WTC11 (cell line): ENCODE data around the gene RBBP6. TPM values are rescaled to one million over a fixed set of nuclear protein-coding genes. Genes with fewer than 3 reads are reported as not detected.

Source experiments
- ATAC-seq: fragments of 200-7000 bp; cut with Tn5 transposase; 2 replicates; pipeline ENCODE4 v1.10.0; 2021; ENCODE audit warnings: mild to moderate bottlenecking, moderate library complexity
- CTCF ChIA-PET: fragments of 300-600 bp; sonication (Branson Sonifier 250); formaldehyde crosslinking; loops from one replicate; lab custom pipeline; 2021; ENCODE audit warnings: antibody characterized with exemption; lab: Charles Lee
- POLR2A ChIA-PET: fragments of 350-600 bp; sonication (Branson Sonifier 250); formaldehyde crosslinking; loops from one replicate; lab custom pipeline; 2021; ENCODE audit warnings: antibody characterized with exemption; lab: Charles Lee
- DNase-seq: peaks from one replicate; pipeline ENCODE4 v3.0.0; 2021; ENCODE audit warnings: low spot score
- H3K27ac Mint-ChIP-seq: 2 replicates; pipeline ENCODE4 v1.8.0; 2021; ENCODE audit warnings: mixed read lengths
- H3K27me3 Mint-ChIP-seq: 2 replicates; pipeline ENCODE4 v1.8.0; 2021; ENCODE audit warnings: low read depth, mild to moderate bottlenecking, moderate library complexity, mixed read lengths
- H3K36me3 Mint-ChIP-seq: 2 replicates; pipeline ENCODE4 v1.8.0; 2021; ENCODE audit warnings: mixed read lengths
- H3K4me1 Mint-ChIP-seq: 2 replicates; pipeline ENCODE4 v1.8.0; 2022; ENCODE audit warnings: mixed read lengths
- H3K4me3 Mint-ChIP-seq: 2 replicates; pipeline ENCODE4 v1.8.0; 2021; ENCODE audit warnings: mild to moderate bottlenecking, moderate library complexity, mixed read lengths
- H3K9me3 Mint-ChIP-seq: 2 replicates; pipeline ENCODE4 v1.8.0; 2021; ENCODE audit warnings: mixed read lengths
- ATF1 ChIP-seq: sonication (generic); formaldehyde crosslinking; IDR thresholded peaks from 2 replicates; pipeline ENCODE4 v1.8.1; 2023; ENCODE audit warnings: mild to moderate bottlenecking, moderate library complexity, missing genetic modification reagents
- ATF6 ChIP-seq: sonication (generic); formaldehyde crosslinking; IDR thresholded peaks from 2 replicates; pipeline ENCODE4 v1.8.1; 2023; ENCODE audit warnings: mild to moderate bottlenecking, missing genetic modification reagents
- CREM ChIP-seq: sonication (generic); formaldehyde crosslinking; IDR thresholded peaks from 2 replicates; pipeline ENCODE4 v1.8.1; 2022; ENCODE audit warnings: mild to moderate bottlenecking, missing genetic modification reagents, moderate library complexity
- EMX1 ChIP-seq: fragments of 250-450 bp; sonication (Bioruptor Pico); IDR thresholded peaks from 2 replicates; pipeline ENCODE4 v1.8.0; 2021; ENCODE audit warnings: mild to moderate bottlenecking
- ETV6 ChIP-seq: sonication (generic); formaldehyde crosslinking; IDR thresholded peaks from 2 replicates; pipeline ENCODE4 v1.8.1; 2022; ENCODE audit warnings: mild to moderate bottlenecking, missing genetic modification reagents
- FOXK1 ChIP-seq: sonication (generic); formaldehyde crosslinking; IDR thresholded peaks from 2 replicates; pipeline ENCODE4 v1.8.0; 2022; ENCODE audit warnings: mild to moderate bottlenecking, moderate library complexity, missing genetic modification reagents
- HMGA2 ChIP-seq: fragments of 250-450 bp; sonication (Bioruptor Pico); IDR thresholded peaks from 2 replicates; pipeline ENCODE4 v1.4.0; 2021; ENCODE audit warnings: mild to moderate bottlenecking, moderate library complexity
- IRF1 ChIP-seq: sonication (generic); formaldehyde crosslinking; IDR thresholded peaks from 2 replicates; pipeline ENCODE4 v1.8.0; 2023; ENCODE audit warnings: missing genetic modification reagents
- IRF2 ChIP-seq: sonication (generic); formaldehyde crosslinking; IDR thresholded peaks from 2 replicates; pipeline ENCODE4 v1.8.0; 2022; ENCODE audit warnings: low read depth, missing genetic modification reagents, borderline replicate concordance
- MYBL2 ChIP-seq: sonication (generic); formaldehyde crosslinking; IDR thresholded peaks from 2 replicates; pipeline ENCODE4 v1.8.1; 2023; ENCODE audit warnings: mild to moderate bottlenecking, moderate library complexity, missing genetic modification reagents
- NFATC4 ChIP-seq: fragments of 250-450 bp; sonication (Bioruptor Pico); IDR thresholded peaks from 2 replicates; pipeline ENCODE4 v1.9.0; 2021; ENCODE audit warnings: mild to moderate bottlenecking
- SOX15 ChIP-seq: fragments of 250-450 bp; sonication (Bioruptor Pico); IDR thresholded peaks from 2 replicates; pipeline ENCODE4 v1.9.0; 2021; ENCODE audit warnings: mild to moderate bottlenecking
- SP1 ChIP-seq: sonication (generic); formaldehyde crosslinking; conservative IDR thresholded peaks from 2 replicates; pipeline ENCODE4 v1.8.1; 2022; ENCODE audit warnings: missing genetic modification reagents
- TP53 ChIP-seq: sonication (generic); formaldehyde crosslinking; IDR thresholded peaks from 2 replicates; pipeline ENCODE4 v1.8.1; 2023; ENCODE audit warnings: mild to moderate bottlenecking, missing genetic modification reagents
- ZNF121 ChIP-seq: sonication (generic); formaldehyde crosslinking; IDR thresholded peaks from 2 replicates; pipeline ENCODE4 v1.8.0; 2023; ENCODE audit warnings: missing genetic modification reagents
- ZNF138 ChIP-seq: sonication (generic); formaldehyde crosslinking; conservative IDR thresholded peaks from 2 replicates; pipeline ENCODE4 v1.8.1; 2022; ENCODE audit warnings: mild to moderate bottlenecking, moderate library complexity, missing genetic modification reagents
- ZNF263 ChIP-seq: sonication (generic); formaldehyde crosslinking; IDR thresholded peaks from 2 replicates; pipeline ENCODE4 v1.8.1; 2022; ENCODE audit warnings: low read depth, mild to moderate bottlenecking, moderate library complexity, missing genetic modification reagents
- ZNF416 ChIP-seq: fragments of 250-450 bp; sonication (Bioruptor Pico); IDR thresholded peaks from 2 replicates; pipeline ENCODE4 v1.9.0; 2021; ENCODE audit warnings: mild to moderate bottlenecking, inconsistent platforms
- ZNF423 ChIP-seq: fragments of 250-450 bp; sonication (Bioruptor Pico); IDR thresholded peaks from 2 replicates; pipeline ENCODE4 v2.1.2; 2022; ENCODE audit warnings: mild to moderate bottlenecking, moderate library complexity
- ZNF425 ChIP-seq: fragments of 250-450 bp; sonication (Bioruptor Pico); conservative IDR thresholded peaks from 2 replicates; pipeline ENCODE4 v1.9.0; 2021; ENCODE audit warnings: mild to moderate bottlenecking
- total RNA-seq: library from RNA; stranded (reverse); gene quantifications from 3 replicates; pipeline ENCODE4 v1.2.3, GENCODE V29; 2021
- TF ChIP-seq, protein P1 (sequence below): sonication (generic); formaldehyde crosslinking; IDR thresholded peaks from 2 replicates; pipeline ENCODE4 v1.8.1; 2022; ENCODE audit warnings: mild to moderate bottlenecking, missing genetic modification reagents, moderate library complexity, borderline replicate concordance
- TF ChIP-seq, protein P2 (sequence below): sonication (generic); formaldehyde crosslinking; IDR thresholded peaks from 2 replicates; pipeline ENCODE4 v1.8.1; 2023; ENCODE audit warnings: mild to moderate bottlenecking, missing genetic modification reagents, moderate library complexity

Gene RBBP6
- total RNA-seq, 1 experiment from 2014 or later = 62.4 TPM

- CTCF ChIA-PET = interaction anchor here (0.9 to 1.5 kb wide), 3 partner anchors 7 to 33 kb away, joined by 4 to 8 read pairs (median 5); no protein-coding TSS in a partner anchor
- Mint-ChIP-seq H3K36me3 (peaks cover 12% of the 10 kb centered on the region; the same call in 1 of the 2 replicates), H3K27ac (no peak overlapping the region), H3K4me1 (peaks cover 14% of the 10 kb centered on the region), H3K27me3 (no peaks in the 10 kb centered on the region), H3K4me3 (peak overlapping the region; percentile 31; the same call in 1 of the 2 replicates), H3K9me3 (no peaks in the 10 kb centered on the region)
- no peak for DNase-seq
- TF ChIP-seq ZNF121 (CRISPR knock-in tag) = no peak
- no peak for TF ChIP-seq ZNF423
- TF ChIP-seq, protein P1, sequence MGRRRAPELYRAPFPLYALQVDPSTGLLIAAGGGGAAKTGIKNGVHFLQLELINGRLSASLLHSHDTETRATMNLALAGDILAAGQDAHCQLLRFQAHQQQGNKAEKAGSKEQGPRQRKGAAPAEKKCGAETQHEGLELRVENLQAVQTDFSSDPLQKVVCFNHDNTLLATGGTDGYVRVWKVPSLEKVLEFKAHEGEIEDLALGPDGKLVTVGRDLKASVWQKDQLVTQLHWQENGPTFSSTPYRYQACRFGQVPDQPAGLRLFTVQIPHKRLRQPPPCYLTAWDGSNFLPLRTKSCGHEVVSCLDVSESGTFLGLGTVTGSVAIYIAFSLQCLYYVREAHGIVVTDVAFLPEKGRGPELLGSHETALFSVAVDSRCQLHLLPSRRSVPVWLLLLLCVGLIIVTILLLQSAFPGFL (CRISPR knock-in tag) = no peak
- TF ChIP-seq SP1 (CRISPR knock-in tag) = no peak
- no peak for TF ChIP-seq EMX1 (CRISPR knock-in tag)
- TF ChIP-seq, protein P2, sequence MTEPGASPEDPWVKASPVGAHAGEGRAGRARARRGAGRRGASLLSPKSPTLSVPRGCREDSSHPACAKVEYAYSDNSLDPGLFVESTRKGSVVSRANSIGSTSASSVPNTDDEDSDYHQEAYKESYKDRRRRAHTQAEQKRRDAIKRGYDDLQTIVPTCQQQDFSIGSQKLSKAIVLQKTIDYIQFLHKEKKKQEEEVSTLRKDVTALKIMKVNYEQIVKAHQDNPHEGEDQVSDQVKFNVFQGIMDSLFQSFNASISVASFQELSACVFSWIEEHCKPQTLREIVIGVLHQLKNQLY (CRISPR knock-in tag) = no peak
- no peak for TF ChIP-seq TP53 (CRISPR knock-in tag)
- TF ChIP-seq FOXK1 (CRISPR knock-in tag) = no peak
- POLR2A ChIA-PET = no interaction called here
- ATAC-seq = no peak
Measured at GRCh38 chr16:24537474-24538337, 1.7 kb upstream of the RBBP6 start.

DNA sequence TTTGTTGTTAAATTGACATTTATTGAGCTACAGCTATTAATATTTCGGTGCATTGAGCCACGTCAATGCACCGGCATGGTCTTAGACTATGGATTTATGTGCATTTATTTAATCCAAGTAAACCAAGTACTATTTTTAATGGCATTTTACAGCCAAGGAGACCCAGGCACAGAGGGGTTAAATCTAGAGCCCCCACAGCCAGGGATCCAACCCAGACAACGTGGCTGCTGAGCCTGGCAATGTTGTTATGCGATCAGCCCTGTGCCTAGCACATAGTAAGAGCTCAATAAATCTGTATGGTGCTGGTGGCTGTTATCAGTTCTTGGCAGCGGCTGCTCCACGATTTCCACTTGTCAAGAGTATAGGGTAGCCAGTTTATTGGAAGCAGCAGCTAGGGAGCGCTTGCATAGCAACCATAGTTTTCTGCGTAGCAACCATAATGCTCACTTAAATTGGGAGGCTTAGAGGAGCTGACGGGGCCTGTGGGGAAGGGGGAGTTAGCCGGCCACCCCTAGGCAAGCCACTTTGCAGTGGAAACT lies 541 bp upstream of the RBBP6 start:
- ChIA-PET CTCF (interaction anchor here (0.9 to 1.5 kb wide), 5 partner anchors 8 to 529 kb away, joined by 3 to 8 read pairs (median 4); no protein-coding TSS in a partner anchor), POLR2A (interaction anchor here (0.6 to 1.1 kb wide), 3 partner anchors 162 to 401 kb away, joined by 3 to 6 read pairs (median 4); no protein-coding TSS in a partner anchor)
- DNase-seq (no peak), ATAC-seq (peak; percentile 55)
- TF ChIP-seq SOX15 (CRISPR knock-in tag) (no peak), ATF6 (no peak), MYBL2 (no peak), IRF2 (CRISPR knock-in tag) (no peak), ZNF416 (CRISPR knock-in tag) (no peak)
- no peaks in the 10 kb centered on the region for H3K27me3 Mint-ChIP-seq
- H3K9me3 Mint-ChIP-seq = no peaks in the 10 kb centered on the region
- H3K27ac Mint-ChIP-seq = peak overlapping the region; percentile 72
- H3K4me3 Mint-ChIP-seq = peak overlapping the region; percentile 99
- H3K4me1 Mint-ChIP-seq = peaks cover 23% of the 10 kb centered on the region
- H3K36me3 Mint-ChIP-seq = peaks cover 12% of the 10 kb centered on the region; the same call in 1 of the 2 replicates

DNA sequence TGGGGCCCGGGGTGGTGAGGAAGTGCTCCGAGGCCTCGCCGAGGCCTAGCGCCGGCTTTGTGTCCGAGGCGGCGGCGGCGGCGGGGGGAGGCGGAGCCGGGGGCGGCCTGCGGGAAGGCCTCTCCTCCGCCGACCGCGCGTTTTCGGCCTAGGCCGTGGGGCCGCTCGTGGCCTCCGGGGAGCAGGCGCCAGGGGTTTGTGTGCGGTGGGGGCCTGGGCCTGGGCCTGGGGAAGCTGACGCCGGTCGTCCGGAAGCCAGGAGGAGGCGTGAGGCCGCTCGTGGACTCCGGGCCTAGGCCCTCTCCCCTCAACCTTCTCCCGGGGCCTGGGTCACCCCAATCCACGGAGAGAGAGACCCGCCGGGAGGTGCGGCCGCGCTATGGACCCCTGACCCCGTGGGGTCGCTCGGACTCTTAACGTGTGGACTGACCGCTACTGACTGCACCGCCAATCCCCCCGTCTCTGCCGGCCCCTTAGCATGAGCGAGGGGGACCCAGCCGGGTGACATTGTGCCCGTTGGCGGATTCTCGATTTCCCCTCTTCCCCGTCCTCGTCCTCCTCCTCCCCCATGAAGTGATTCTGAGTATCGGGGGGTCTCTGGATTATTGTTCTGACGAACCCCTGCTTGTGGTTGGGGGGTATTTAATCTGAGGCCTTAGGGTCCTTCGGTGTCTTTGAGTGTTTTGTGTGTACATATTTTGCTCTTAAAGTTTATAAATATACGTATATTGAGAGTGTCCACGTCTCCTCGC lies 660 bp downstream of the RBBP6 start:
- no peaks in the 10 kb centered on the region for H3K9me3 Mint-ChIP-seq
- ATAC-seq = no peak; the same call in 1 of the 2 replicates
- peak overlapping the region; percentile 90 for H3K27ac Mint-ChIP-seq
- POLR2A ChIA-PET = interaction anchor here (1.1 kb wide), 1 partner anchor 190 kb away, joined by 6 read pairs; no protein-coding TSS in a partner anchor
- H3K4me3 Mint-ChIP-seq = peak overlapping the region; percentile 99
- no peak for DNase-seq
- CTCF ChIA-PET = interaction anchor here (1.4 kb wide), 1 partner anchor 530 kb away, joined by 3 read pairs; no protein-coding TSS in a partner anchor
- peaks cover 12% of the 10 kb centered on the region; the same call in 1 of the 2 replicates for H3K36me3 Mint-ChIP-seq
- peaks cover 28% of the 10 kb centered on the region for H3K4me1 Mint-ChIP-seq
- no peaks in the 10 kb centered on the region for H3K27me3 Mint-ChIP-seq
- TF ChIP-seq HMGA2 (CRISPR knock-in tag) (no peak), IRF1 (CRISPR knock-in tag) (no peak), NFATC4 (no peak), ZNF425 (no peak), ZNF138 (no peak), ETV6 (CRISPR knock-in tag) (no peak), ATF1 (CRISPR knock-in tag) (0 out of 2 replicates have a peak, but pooled peaks have one; percentile 28), ZNF263 (CRISPR knock-in tag) (no peak), CREM (CRISPR knock-in tag) (no peak)
